Natural killer cell (primary cell): Measurements from ENCODE around the gene KNDC1. TPM values are rescaled to one million over a fixed set of nuclear protein-coding genes. Genes with fewer than 3 reads are reported as not detected.

Source experiments
- ATAC-seq, 3 donors: fragments of 150-1000 bp in 2 of 3; fragments of 200-7000 bp in 1 of 3; cut with Tn5 transposase; 1 replicate in 1 of 3; 2 replicates in 2 of 3; pipeline ENCODE4 v1.10.0; 2021; ENCODE audit warnings: mild to moderate bottlenecking in 2 of 3, moderate library complexity in 2 of 3
- DNase-seq, 2 donors: peaks; one replicate each; pipeline versions ENCODE4 v3.0.0 to v3.0.0-alpha.2; 2013 to 2021; ENCODE audit warnings: mixed read lengths in 1 of 2
- H3K27ac ChIP-seq: one replicate; pipeline ENCODE4 v1.5.1; 2013; ENCODE audit warnings: mild to moderate bottlenecking, low read length
- H3K27me3 ChIP-seq: one replicate; pipeline ENCODE4 v1.6.1; 2013; ENCODE audit warnings: low read length; ENCODE audit not compliant: control insufficient read depth, insufficient read depth
- H3K36me3 ChIP-seq: one replicate; pipeline ENCODE4 v1.6.1; 2013; ENCODE audit warnings: low read length; ENCODE audit not compliant: control insufficient read depth, insufficient read depth
- H3K4me1 ChIP-seq: one replicate; pipeline ENCODE4 v1.6.1; 2013; ENCODE audit warnings: low read length; ENCODE audit not compliant: control insufficient read depth, insufficient read depth
- H3K4me3 ChIP-seq: one replicate; pipeline ENCODE4 v1.5.1; 2013; ENCODE audit warnings: low read length
- H3K9me3 ChIP-seq: one replicate; pipeline ENCODE4 v1.6.1; 2013; ENCODE audit warnings: low read length; ENCODE audit not compliant: control insufficient read depth, insufficient read depth
- H3K27ac Mint-ChIP-seq, 2 donors: one replicate each; pipeline ENCODE4 v1.8.0; 2022; ENCODE audit warnings: mild to moderate bottlenecking in 2 of 2, mixed read lengths in 2 of 2, moderate library complexity in 1 of 2
- H3K27me3 Mint-ChIP-seq, 2 donors: one replicate each; pipeline ENCODE4 v1.8.0; 2022; ENCODE audit warnings: low read depth in 2 of 2, mixed read lengths in 2 of 2
- H3K36me3 Mint-ChIP-seq: one replicate; pipeline ENCODE4 v1.8.0; 2022; ENCODE audit warnings: mixed read lengths
- H3K4me1 Mint-ChIP-seq, 2 donors: one replicate each; pipeline ENCODE4 v1.8.0; 2022; ENCODE audit warnings: mixed read lengths in 2 of 2
- H3K4me3 Mint-ChIP-seq: one replicate; pipeline ENCODE4 v1.8.0; 2022; ENCODE audit warnings: mild to moderate bottlenecking, moderate library complexity, mixed read lengths
- H3K9me3 Mint-ChIP-seq, 2 donors: one replicate each; pipeline ENCODE4 v1.8.0; 2022; ENCODE audit warnings: mixed read lengths in 2 of 2
- CTCF ChIP-seq: fragments of 200-600 bp; IDR thresholded peaks from one replicate; pipeline ENCODE4 v1.8.0; 2022; ENCODE audit warnings: antibody characterized with exemption
- WGBS: methylation state at CpG from one replicate; pipeline ENCODE4 v1.1.7; 2013; ENCODE audit warnings: missing lambda C conversion rate; ENCODE audit not compliant: insufficient coverage; 5-methylcytosine and 5-hydroxymethylcytosine counted together
- intact Hi-C: fragments of 100-400 bp; cut with micrococcal nuclease; formaldehyde crosslinking; loops from one replicate; pipeline ENCODE4 v1.14.2; 2022
- total RNA-seq, 4 donors: library from RNA; stranded (reverse); fragments of 120-200 nt in 1 of 4; gene quantifications; one replicate each; pipeline versions ENCODE4 v1.2.3 to v1.2.4, GENCODE V29; 2013 to 2022

The KNDC1 gene
- total RNA-seq, 3 donors from 2014 or later (not counting 1 experiment from before 2014, with no cell fraction given) = 2.1 to 5.9 TPM; not detected in 1

GRCh38 chr10:133113146-133113830 lies 46.7 kb upstream of the KNDC1 start:
- no peak for TF ChIP-seq CTCF
- H3K27ac ChIP-seq = no peak overlapping the region
- intact Hi-C loops = no loop called here
- peaks cover under 1% of the 10 kb centered on the region for H3K9me3 ChIP-seq
- peaks cover 0 to 3% of the 10 kb centered on the region in 2 donors for H3K27me3 Mint-ChIP-seq
- H3K4me1 Mint-ChIP-seq = peaks cover 9% of the 10 kb centered on the region in 2 donors
- H3K4me3 Mint-ChIP-seq = no peak overlapping the region
- no peaks in the 10 kb centered on the region for H3K36me3 Mint-ChIP-seq
- DNase-seq = no peak
- no peaks in the 10 kb centered on the region for H3K9me3 Mint-ChIP-seq
- peaks cover 24% of the 10 kb centered on the region for H3K4me1 ChIP-seq
- no peaks in the 10 kb centered on the region for H3K27me3 ChIP-seq
- 94% methylated on average over 31 of the region's 31 CpGs for WGBS
- H3K27ac Mint-ChIP-seq = no peak overlapping the region
- no peak for ATAC-seq
- no peaks in the 10 kb centered on the region for H3K36me3 ChIP-seq
- no peak overlapping the region for H3K4me3 ChIP-seq

GRCh38 chr10:133113847-133114246 lies 46.2 kb upstream of the KNDC1 start:
- H3K27ac Mint-ChIP-seq = no peak overlapping the region

GRCh38 chr10:133114251-133114650 lies 45.8 kb upstream of the KNDC1 start:
- TF ChIP-seq CTCF = no peak
- Mint-ChIP-seq H3K27me3 (peaks cover 0 to 5% of the 10 kb centered on the region in 2 donors), H3K27ac (no peak overlapping the region), H3K9me3 (no peaks in the 10 kb centered on the region), H3K4me1 (peaks cover 9% of the 10 kb centered on the region in 2 donors), H3K36me3 (no peaks in the 10 kb centered on the region), H3K4me3 (no peak overlapping the region)
- no peak overlapping the region for H3K27ac ChIP-seq
- H3K4me3 ChIP-seq = no peak overlapping the region
- no peak for ATAC-seq
- intact Hi-C loops = no loop called here
- no peaks in the 10 kb centered on the region for H3K27me3 ChIP-seq
- no peaks in the 10 kb centered on the region for H3K9me3 ChIP-seq
- no peak for DNase-seq
- peaks cover 18% of the 10 kb centered on the region for H3K4me1 ChIP-seq
- 90% methylated on average over 18 of the region's 18 CpGs for WGBS
- H3K36me3 ChIP-seq = no peaks in the 10 kb centered on the region

More at GRCh38 chr10:133113847-133114246, 46.2 kb upstream of the KNDC1 start:
- no peaks in the 10 kb centered on the region for H3K27me3 ChIP-seq
- Mint-ChIP-seq H3K27me3 (peaks cover 0 to 5% of the 10 kb centered on the region in 2 donors), H3K36me3 (no peaks in the 10 kb centered on the region), H3K4me3 (no peak overlapping the region), H3K4me1 (peaks cover 9% of the 10 kb centered on the region in 2 donors), H3K9me3 (no peaks in the 10 kb centered on the region)
- H3K9me3 ChIP-seq = no peaks in the 10 kb centered on the region
- peaks cover 21% of the 10 kb centered on the region for H3K4me1 ChIP-seq
- no peaks in the 10 kb centered on the region for H3K36me3 ChIP-seq
- no peak for TF ChIP-seq CTCF
- H3K27ac ChIP-seq = no peak overlapping the region
- DNase-seq = no peak
- no peak for ATAC-seq
- intact Hi-C loops = no loop called here
- 92% methylated on average over 12 of the region's 12 CpGs for WGBS
- H3K4me3 ChIP-seq = no peak overlapping the region
